HUES64 (cell line): ENCODE data around the gene PEX10.

Source experiments
- H3K27ac ChIP-seq: 2 replicates; pipeline ENCODE4 v1.7.0; 2013; ENCODE audit warnings: low read depth, low read length, inconsistent platforms
- H3K27me3 ChIP-seq: 2 replicates; pipeline ENCODE4 v1.6.1; 2013; ENCODE audit warnings: mild to moderate bottlenecking, low read length; ENCODE audit not compliant: insufficient read depth
- H3K36me3 ChIP-seq: 2 replicates; pipeline ENCODE4 v1.6.1; 2013; ENCODE audit warnings: mild to moderate bottlenecking, low read length; ENCODE audit not compliant: insufficient read depth
- H3K4me1 ChIP-seq: 2 replicates; pipeline ENCODE4 v1.6.1; 2013; ENCODE audit warnings: mild to moderate bottlenecking, low read length, moderate library complexity; ENCODE audit not compliant: insufficient read depth
- H3K4me3 ChIP-seq: 2 replicates; pipeline ENCODE4 v1.5.1; 2013; ENCODE audit warnings: mild to moderate bottlenecking, low read length, moderate library complexity
- H3K9ac ChIP-seq: 2 replicates; pipeline ENCODE4 v1.6.1; 2013; ENCODE audit warnings: mild to moderate bottlenecking, low read depth, low read length
- H3K9me3 ChIP-seq: 2 replicates; pipeline ENCODE4 v1.6.1; 2013; ENCODE audit warnings: low read depth, low read length; ENCODE audit not compliant: insufficient read depth
- WGBS: fragments of 150-250, 120-280 bp; methylation state at CpG from one replicate; pipeline ENCODE4 v1.1.7; 2013; ENCODE audit warnings: missing lambda C conversion rate; 5-methylcytosine and 5-hydroxymethylcytosine counted together

The PEX10 gene

DNA sequence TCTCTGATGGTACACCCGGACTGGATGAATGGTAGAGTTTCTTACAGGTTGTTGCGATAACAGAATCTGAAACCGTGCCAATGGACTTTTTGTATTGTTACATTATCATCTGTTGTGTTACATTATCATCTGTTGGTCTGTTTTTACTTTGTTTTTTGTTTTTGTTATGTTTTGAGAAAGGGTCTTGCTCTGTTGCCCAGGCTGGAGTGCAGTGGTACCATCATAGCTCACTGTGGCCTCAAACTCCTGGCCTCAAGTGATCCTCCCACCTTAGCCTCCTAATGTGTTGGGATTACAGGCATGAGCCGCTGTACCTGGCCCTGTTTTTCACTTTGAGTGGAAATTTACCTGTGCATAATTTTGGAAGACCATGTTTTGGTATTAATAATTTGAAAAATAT, 10.2 kb upstream of the PEX10 start:
- 95% methylated on average over 4 of the region's 4 CpGs for WGBS
- no peak overlapping the region for H3K27ac ChIP-seq
- H3K4me3 ChIP-seq: no peak overlapping the region
- H3K9ac ChIP-seq: no peak overlapping the region
- H3K9me3 ChIP-seq: no peaks in the 10 kb centered on the region
- H3K4me1 ChIP-seq: no peaks in the 10 kb centered on the region
- no peaks in the 10 kb centered on the region for H3K36me3 ChIP-seq
- peaks cover 2% of the 10 kb centered on the region; the same call in 1 of the 2 replicates for H3K27me3 ChIP-seq

- H3K27me3 ChIP-seq: peaks cover 2% of the 10 kb centered on the region; the same call in 1 of the 2 replicates
Observed at GRCh38 chr1:2419416-2419815, 7.1 kb upstream of the PEX10 start.

GRCh38 chr1:2418791-2419320, 6.5 kb upstream of the PEX10 start:
- peaks cover 5% of the 10 kb centered on the region for H3K4me1 ChIP-seq
- H3K27me3 ChIP-seq: peaks cover 2% of the 10 kb centered on the region; the same call in 1 of the 2 replicates
- no peak overlapping the region for H3K27ac ChIP-seq
- 85% methylated on average over 16 of the region's 16 CpGs for WGBS
- no peaks in the 10 kb centered on the region for H3K9me3 ChIP-seq
- no peaks in the 10 kb centered on the region for H3K36me3 ChIP-seq
- H3K9ac ChIP-seq: no peak overlapping the region
- H3K4me3 ChIP-seq: no peak overlapping the region

More at GRCh38 chr1:2419416-2419815, 7.1 kb upstream of the PEX10 start:
- no peaks in the 10 kb centered on the region for H3K9me3 ChIP-seq
- WGBS: 87% methylated on average over 16 of the region's 16 CpGs
- H3K4me1 ChIP-seq: no peaks in the 10 kb centered on the region
- no peak overlapping the region for H3K27ac ChIP-seq
- no peaks in the 10 kb centered on the region for H3K36me3 ChIP-seq
- H3K9ac ChIP-seq: no peak overlapping the region
- H3K4me3 ChIP-seq: no peak overlapping the region

DNA sequence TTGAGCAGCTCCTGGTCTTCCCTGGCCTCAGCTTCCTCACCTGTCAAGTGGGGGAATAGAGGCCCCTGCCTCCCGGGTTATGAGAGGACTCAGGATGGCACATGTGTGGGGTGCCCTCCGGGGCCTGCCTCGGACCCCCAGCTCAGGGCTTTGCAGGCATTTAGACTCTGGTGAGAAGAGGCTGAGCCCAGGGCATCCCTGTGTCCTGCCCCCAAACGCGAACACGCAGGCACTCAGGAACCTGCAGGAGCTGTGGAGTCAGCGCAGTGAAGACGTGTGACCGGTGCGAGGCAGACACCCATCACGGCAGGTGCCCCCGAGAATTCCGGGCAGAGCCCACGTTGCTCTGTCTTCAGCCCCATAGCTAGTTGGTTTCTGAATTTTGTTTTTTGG, 5.5 kb upstream of the PEX10 start:
- Histone ChIP-seq H3K27me3 (no peaks in the 10 kb centered on the region), H3K4me3 (no peak overlapping the region), H3K36me3 (no peaks in the 10 kb centered on the region), H3K4me1 (peaks cover 10% of the 10 kb centered on the region), H3K9me3 (no peaks in the 10 kb centered on the region), H3K9ac (no peak overlapping the region), H3K27ac (no peak overlapping the region)
- 81% methylated on average over 14 of the region's 14 CpGs for WGBS

- Histone ChIP-seq H3K9me3 (no peaks in the 10 kb centered on the region), H3K9ac (no peak overlapping the region), H3K4me1 (peaks cover 10% of the 10 kb centered on the region), H3K4me3 (no peak overlapping the region), H3K27ac (no peak overlapping the region), H3K27me3 (no peaks in the 10 kb centered on the region), H3K36me3 (no peaks in the 10 kb centered on the region)
- WGBS: 90% methylated on average over 13 of the region's 13 CpGs
Observed at GRCh38 chr1:2417083-2417832, 4.9 kb upstream of the PEX10 start.

GRCh38 chr1:2416403-2416802, 4.0 kb upstream of the PEX10 start:
- H3K27me3 ChIP-seq: no peaks in the 10 kb centered on the region
- 84% methylated on average over 12 of the region's 12 CpGs for WGBS
- H3K4me3 ChIP-seq: no peak overlapping the region
- peaks cover 10% of the 10 kb centered on the region for H3K4me1 ChIP-seq
- no peaks in the 10 kb centered on the region for H3K9me3 ChIP-seq
- no peak overlapping the region for H3K9ac ChIP-seq
- H3K27ac ChIP-seq: no peak overlapping the region
- H3K36me3 ChIP-seq: no peaks in the 10 kb centered on the region

GRCh38 chr1:2415801-2416208, 3.4 kb upstream of the PEX10 start:
- H3K4me3 ChIP-seq: no peak overlapping the region
- no peaks in the 10 kb centered on the region for H3K9me3 ChIP-seq
- no peaks in the 10 kb centered on the region for H3K27me3 ChIP-seq
- no peak overlapping the region for H3K9ac ChIP-seq
- H3K36me3 ChIP-seq: no peaks in the 10 kb centered on the region
- 84% methylated on average over 19 of the region's 19 CpGs for WGBS
- H3K4me1 ChIP-seq: peaks cover 10% of the 10 kb centered on the region
- no peak overlapping the region for H3K27ac ChIP-seq

GRCh38 chr1:2415337-2415736, 3.0 kb upstream of the PEX10 start:
- Histone ChIP-seq H3K4me3 (no peak overlapping the region), H3K9ac (no peak overlapping the region), H3K27me3 (no peaks in the 10 kb centered on the region), H3K4me1 (peaks cover 10% of the 10 kb centered on the region), H3K27ac (no peak overlapping the region), H3K36me3 (0 out of 2 replicates have a peak, but pooled peaks cover under 1% of the 10 kb centered on the region), H3K9me3 (no peaks in the 10 kb centered on the region)
- 77% methylated on average over 11 of the region's 11 CpGs for WGBS

GRCh38 chr1:2414297-2414958, 2.1 kb upstream of the PEX10 start:
- 5% methylated on average over 24 of the region's 25 CpGs for WGBS
- H3K9ac ChIP-seq: no peak overlapping the region

GRCh38 chr1:2413495-2414296, 1.3 kb upstream of the PEX10 start:
- WGBS: 33% methylated on average over 28 of the region's 28 CpGs
- Histone ChIP-seq H3K36me3 (peaks cover 15% of the 10 kb centered on the region), H3K4me1 (peaks cover 10% of the 10 kb centered on the region), H3K27me3 (no peaks in the 10 kb centered on the region), H3K9ac (peak overlapping the region; percentile 95), H3K9me3 (no peaks in the 10 kb centered on the region), H3K4me3 (peak overlapping the region; percentile 99), H3K27ac (no peak overlapping the region; the same call in 1 of the 2 replicates)

More at GRCh38 chr1:2414297-2414958, 2.1 kb upstream of the PEX10 start:
- Histone ChIP-seq H3K36me3 (peaks cover 9% of the 10 kb centered on the region), H3K27ac (no peak overlapping the region), H3K9me3 (no peaks in the 10 kb centered on the region), H3K27me3 (no peaks in the 10 kb centered on the region), H3K4me3 (peak overlapping the region; percentile 99), H3K4me1 (peaks cover 10% of the 10 kb centered on the region)
